HG03175 (cell line): ENCODE results near the gene MBD3L5.
"Not testable (repeated sequence)": the region's sequence is repeated elsewhere in the genome, so short reads cannot be mapped to it uniquely, and the experiment has no call there.

Experiments
- ATAC-seq: cut with Tn5 transposase; IDR thresholded peaks from one replicate; pipeline ENCODE4 v1.9.1; 2021; ENCODE audit warnings: mild to moderate bottlenecking, moderate library complexity; ENCODE audit not compliant: unreplicated experiment

The MBD3L5 gene

DNA sequence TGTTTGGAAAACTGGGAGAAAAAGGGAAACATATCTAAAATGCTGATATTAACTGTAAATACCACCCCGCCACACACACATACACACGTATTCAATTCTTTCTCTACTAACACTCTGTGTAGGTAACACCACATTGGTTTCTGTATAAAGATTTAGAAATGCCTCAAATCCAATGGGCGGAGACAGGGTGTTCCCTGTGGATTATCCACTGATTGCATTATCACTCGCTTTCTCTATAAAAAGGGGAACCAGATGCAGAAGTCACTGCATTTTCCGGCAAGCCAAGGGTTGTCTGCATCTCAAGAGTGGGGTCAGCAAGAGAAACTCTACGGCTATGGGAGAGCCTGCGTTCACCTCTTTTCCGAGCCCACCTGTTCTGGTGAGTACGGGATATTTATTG, at the start of gene MBD3L5:
Gene MBD3L5 (plus strand): TSS at position 301 of the 400 bp plus-strand sequence. CDS start 34 bp downstream, at position 335.
- ATAC-seq = not testable (repeated sequence)

DNA sequence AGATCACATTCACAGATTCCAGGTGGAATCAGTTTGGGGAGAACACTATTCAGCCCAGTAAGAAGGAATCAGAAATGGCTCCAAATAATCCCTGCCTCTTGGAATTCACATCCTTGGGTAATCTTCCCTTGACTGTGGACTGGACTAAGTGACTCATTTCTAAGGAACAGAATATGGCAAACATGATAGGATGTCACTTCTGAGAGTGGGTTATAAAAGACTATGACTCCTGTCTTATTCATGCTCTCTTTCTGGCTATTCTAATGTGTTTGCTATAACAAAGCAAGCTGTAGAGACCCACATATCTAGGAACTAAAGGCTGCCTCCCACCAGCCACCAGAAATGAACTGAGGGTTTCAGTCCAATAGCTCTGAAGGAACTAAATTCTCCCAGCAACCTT, 46.9 kb upstream of the MBD3L5 start:
- no peak for ATAC-seq

DNA sequence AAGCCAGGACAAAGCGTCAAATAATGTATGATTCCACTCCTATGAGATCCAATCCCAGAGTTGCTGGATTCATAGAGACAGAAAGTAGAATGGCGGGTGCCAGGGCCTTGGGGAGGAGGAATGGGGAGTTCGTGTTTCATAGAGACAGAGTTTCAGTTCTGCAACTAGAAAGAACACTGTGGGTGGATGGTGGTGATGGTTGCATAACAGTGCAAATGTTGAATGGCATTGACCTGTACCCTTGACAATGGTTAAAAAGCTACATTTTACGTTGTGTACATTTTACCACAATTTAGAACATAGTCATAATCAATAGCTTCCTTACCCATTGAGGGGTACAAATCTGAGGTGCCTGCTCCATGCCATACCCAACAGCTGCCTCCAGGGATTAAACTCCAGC, 42.5 kb upstream of the MBD3L5 start:
- ATAC-seq = no peak

DNA sequence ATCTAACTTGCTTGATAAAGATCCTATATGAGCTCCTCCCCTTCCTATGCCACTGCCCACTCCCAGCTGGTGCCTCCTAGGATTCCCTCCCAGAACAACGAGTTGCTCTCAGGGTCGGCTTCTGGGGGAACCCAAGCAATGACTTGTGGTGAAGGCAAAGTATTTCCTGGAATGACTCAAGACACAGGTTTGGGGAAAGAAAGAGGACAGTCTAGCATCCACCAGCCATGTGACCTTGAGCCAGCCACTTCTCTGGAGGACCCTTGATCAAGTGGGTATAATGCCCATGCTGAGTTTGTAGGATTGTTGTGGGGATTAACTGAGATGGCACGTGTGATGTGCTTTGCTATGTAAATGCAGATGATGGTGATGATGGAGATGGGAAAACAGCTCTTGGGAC, 42.1 kb upstream of the MBD3L5 start:
- no peak for ATAC-seq

DNA sequence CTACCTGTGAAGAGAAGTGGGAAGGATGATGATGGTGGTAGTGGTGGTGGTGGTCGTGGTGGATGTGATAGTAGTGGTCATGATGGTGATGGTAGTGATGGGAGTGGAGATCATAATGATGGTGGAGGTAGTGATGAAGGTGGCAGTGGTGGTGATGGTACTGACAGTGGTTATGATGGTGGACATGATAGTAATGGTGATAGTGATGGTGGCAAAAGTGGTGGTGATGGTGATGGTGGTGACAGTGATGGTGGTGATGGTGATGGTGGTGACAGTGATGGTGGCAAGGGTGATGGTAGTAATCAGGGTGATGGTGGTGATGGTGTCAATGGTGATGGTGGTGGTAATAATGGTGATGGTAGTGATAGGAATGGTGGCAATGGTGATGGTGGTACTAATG, 35.3 kb upstream of the MBD3L5 start:
- ATAC-seq = no peak

DNA sequence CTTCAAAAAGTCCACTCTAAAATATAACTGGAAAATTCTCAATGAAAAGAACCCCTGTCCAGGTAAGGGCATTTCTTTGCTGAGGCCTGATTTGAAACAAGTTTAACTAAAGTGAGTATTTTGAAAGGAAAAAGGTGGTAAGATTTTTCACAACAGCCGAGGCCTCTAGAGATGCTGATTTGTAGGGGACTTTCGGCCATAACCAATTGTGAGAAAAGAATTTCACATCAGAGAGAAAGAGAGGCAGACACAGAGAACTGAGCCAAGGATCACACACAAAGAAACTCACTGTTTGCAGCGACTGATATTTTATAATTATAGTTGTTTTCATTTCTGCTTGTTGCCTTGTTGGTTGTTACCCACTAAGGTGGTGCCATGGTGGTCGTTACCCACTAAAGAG, 33.6 kb upstream of the MBD3L5 start:
- ATAC-seq = no peak

DNA sequence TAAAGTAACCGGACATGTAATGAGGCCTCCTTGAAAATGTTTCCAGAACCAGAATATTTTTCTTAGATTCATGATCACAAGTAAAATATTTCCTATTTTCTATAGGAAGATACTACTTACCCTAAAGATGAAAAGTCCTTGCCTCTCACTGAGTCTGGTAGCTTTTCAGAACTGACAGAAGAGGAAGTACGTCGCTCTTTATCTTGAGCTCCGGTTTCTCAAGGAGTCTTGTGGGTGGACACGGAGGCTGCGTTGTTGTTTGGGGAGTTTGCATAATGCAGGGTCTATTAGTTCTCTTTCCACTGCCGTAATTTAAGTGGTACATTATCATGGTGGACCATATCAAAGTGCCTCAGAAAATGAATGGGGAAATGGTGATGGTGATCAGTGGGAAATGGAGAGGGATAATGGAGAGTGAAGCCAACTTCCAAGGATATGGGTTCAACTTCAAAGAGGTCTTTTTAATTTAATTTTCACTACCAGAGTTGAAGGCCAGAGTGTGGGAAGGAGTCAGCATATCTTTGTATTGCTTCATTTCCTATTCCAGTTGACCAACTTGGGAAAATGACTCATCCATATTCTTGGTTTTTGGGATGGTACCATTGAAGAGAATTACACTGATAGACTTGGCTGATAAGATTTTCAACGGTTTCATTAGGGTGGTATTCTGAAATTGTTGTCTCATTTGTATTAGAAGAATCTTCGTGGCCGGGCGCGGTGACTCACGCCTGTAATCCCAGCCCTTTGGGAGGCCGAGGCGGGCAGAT, 32.5 kb upstream of the MBD3L5 start:
- no peak for ATAC-seq

DNA sequence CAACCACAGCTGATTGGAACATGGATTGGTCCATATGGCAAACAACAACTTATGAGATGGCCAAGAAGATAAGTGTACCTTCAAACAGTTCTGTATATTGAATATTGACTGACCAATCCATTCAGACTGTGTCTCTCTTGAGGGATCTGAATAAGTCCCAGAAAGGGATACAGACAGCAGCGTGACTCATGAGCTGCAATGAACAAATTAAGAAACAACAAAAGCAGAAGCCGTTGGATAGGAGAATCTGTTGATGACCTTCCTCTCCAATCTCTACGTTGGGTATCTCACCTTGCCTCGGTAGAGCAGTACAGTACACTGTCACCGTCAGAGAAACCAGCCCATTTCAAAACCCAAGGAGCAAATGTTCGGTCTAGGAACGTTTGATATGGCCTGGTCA, 30.4 kb upstream of the MBD3L5 start:
- no peak for ATAC-seq

DNA sequence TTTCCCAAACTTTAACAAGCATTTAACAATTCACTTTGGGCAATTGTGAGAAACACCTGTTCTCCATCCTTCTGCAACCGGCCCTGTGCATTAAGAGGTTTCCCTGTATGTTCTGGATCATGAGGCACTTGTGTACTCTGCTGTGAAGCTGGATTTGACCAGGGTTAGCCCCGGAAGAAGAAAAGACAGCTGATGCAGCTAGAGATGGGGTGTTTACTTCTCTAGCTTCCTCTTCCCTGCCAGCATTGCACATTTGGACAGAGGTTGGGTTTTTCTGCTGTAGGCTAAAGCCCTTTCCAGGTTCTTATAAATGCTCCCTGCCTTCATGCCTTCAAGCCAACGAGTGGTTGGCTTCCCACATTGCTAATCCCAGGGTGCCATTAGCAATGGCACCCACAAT, 30.0 kb upstream of the MBD3L5 start:
- ATAC-seq = no peak

DNA sequence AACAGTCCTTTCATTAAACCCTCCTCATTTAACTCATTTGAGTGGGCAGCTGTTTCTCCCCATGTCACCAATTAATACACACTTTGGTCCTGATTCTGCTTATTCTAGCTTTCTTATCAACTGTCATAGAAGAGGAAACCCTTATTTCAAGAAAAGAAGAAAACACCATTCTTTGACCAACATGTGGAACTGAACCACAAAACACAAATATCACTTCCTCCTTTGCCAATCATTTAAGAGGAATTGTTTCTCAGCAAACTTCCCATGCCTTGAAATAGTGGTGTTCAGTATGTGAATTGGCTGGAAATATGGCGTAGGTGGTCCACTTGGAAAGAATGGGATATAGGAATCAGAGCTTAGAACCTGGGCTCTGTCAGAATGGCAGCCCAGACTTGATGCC, 29.6 kb upstream of the MBD3L5 start:
- no peak for ATAC-seq

DNA sequence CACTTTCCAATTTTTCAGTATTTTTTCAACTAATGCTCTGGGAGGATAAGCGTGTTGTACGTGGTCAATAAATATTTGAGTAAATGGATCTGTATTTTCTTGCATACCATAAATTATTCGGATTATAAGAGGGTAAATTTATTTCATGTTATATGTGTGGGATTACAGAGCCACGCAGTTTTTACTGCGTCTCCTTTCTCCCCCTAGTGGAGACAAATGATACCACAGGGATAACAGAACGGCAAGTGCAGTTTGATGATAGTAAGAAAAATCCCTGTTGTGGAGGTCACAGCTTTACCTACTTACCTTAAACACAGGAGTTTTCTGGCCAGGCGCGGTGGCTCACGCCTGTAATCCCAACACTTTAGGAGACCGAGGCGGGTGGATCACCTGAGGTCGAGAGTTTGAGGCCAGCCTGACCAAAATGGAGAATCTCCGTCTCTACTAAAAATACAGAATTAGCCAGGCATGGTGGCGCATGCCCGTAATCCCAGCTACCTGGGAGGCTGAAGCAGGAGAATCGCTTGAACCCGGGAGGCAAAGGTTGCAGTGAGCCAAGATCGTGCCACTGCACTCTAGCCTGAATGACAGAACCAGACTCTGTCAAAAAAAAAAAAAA, 26.0 kb upstream of the MBD3L5 start:
- ATAC-seq = no peak

DNA sequence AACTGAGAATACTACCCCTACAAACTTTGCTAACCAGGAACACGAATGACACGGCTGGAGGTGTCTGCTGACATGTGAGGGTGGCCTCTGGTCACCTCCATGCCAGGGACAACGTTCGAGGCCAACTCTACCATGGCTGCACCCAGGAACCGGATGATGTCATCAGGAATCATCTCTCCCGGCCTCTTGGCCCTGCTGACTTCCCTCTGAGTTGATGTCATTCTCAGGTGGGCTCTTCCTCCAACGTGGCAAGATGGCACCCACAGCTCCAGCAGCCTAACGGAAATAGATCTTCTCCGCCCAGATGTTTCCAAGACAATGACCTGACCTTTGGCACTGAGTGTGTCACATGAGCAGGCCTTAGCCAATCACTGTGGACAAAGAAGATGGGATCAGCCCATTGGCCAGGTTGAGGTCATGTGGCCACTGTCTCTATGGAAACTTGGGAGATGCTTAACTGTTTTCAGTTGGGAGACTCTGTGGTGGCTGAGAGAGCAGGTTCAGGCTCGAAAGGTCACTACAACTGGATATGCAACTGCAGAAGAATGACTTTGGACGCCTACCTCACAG, 24.2 kb upstream of the MBD3L5 start:
- no peak for ATAC-seq

DNA sequence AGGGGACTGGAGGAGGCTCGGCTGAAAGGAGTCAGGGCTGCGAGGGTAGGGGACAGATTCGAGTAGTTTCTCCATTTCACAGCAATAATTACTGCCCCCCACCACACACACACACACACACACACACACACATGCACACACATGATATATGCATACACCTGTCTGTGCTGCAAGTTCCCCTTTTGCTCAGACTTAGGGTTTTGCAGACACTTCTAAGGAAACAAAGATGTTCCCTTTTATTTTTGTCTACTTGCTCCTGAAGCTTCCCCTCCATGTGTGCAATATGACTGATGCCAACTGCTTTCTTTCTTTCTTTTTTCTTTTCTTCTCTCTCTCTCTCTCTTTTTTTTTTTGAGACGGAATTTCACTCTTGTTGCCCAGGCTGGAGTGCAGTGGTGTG, 22.5 kb upstream of the MBD3L5 start:
- ATAC-seq = no peak

DNA sequence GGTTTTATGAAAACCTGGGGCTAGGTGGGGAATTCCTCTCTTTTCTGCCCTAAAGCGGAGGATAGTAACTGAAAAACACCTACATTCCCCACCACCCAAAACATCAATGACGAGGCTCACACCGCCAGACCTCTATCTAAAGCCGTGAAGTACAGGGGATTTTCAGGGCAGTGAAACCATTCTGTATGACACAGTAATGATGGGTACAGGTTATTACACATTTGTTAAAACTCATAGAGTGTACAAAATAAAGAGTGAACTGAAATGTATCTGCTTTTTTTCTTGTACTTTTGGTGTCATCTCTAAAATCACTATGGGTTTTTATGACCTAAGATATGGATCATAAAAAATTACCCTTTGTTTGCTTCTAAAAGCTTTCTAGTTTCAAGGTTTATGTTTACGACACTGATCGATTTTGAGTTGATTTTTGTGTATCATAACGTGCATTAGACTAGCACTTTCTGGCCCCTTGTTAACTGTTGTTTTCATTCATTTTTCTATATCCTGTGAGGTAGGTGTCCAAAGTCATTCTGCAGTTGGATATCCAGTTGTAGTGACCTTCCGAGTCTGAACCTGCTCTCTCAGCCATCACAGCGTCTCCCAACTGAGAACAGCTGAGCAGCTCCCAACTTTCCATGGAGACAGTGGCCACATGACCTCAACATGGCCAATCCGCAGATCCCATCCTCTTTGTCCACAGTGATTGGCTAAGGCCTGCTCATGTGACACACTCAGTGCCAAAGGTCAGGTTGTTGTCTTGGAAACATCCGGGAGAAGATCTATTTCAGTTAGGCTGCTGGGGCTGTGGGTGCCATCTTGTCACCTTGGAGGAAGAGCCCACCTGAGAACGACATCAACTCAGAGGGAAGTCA, 19.4 kb upstream of the MBD3L5 start:
- ATAC-seq = no peak

DNA sequence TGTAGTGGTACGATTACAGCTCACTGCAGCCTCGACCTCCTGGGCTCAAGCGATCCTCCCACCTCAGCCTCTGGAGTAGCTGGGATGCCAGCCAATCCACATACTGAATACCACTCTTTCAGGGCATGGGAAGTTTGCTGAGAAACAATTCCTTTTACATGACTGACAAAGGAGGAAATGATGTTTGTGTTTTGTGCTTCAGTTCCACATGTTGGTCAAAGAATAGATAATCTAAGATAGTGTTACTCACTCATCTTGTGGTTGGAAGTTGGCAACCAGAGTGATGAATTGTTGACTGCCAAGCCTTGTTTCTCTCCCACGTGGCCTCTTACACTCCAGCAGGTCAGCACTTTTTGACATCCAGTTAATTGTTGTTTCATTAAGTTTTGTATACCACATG, 16.7 kb upstream of the MBD3L5 start:
- ATAC-seq = no peak

DNA sequence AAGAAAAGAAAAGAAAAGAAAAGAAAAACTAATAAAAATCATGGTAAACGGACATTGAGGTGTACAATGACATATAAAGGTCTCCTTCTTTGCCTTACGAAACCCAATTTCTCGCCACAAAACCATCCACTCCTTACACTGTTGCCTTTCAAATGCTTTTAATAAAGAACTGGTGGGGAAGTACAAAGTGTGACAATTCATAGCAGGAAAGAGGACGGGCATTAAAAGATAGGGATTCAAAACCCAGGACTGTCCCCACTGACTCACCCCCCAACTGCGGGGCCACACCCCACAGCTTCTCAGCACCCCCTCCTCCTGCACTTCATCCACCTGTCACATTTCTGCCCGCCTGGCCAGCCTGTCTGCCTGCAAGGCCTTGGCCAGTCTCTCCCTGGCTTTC, 11.6 kb upstream of the MBD3L5 start:
- ATAC-seq = no peak

DNA sequence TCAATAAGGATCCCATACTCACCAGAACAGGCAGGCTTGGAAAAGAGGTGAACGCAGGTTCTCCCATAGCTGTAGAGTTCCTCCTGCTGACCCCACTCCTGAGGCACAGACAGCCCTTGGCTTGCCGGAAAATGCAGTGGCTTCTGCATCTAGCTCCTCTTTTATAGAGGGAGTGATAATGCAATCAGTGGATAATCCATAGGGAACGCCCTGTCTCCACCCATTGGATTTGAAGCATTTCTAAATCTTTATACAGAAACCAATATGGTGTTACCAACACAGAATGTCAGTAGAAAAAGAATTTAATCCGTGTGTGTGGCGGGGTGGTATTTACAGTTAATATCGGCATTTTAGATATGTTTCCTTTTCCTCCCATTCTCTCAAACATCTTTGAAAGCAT, 9.0 kb upstream of the MBD3L5 start, which contains the start of gene MBD3L2B:
Gene MBD3L2B (minus strand): TSS at position 101 of the 400 bp plus-strand sequence. CDS start 34 bp downstream, at position 67.
- ATAC-seq = not testable (repeated sequence)

DNA sequence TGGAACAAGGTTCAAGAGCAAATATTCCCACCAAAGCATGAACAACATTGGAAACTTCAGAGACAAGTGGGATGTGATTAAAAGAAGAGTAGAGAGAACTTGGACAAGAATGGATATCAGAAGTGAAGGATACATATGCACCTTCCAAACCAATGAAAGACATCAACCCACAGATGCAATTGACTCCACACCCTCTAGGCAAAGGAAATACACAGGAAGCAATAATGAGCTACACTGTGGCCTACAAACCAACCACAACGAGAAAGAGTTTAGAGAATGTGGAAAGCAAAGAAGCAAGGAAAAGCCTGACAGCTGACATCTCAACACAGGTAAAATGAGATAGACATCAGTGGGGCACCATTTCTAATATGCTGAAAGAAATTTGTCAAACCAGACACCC, 1.6 kb upstream of the MBD3L5 start:
- ATAC-seq = not testable (repeated sequence)

DNA sequence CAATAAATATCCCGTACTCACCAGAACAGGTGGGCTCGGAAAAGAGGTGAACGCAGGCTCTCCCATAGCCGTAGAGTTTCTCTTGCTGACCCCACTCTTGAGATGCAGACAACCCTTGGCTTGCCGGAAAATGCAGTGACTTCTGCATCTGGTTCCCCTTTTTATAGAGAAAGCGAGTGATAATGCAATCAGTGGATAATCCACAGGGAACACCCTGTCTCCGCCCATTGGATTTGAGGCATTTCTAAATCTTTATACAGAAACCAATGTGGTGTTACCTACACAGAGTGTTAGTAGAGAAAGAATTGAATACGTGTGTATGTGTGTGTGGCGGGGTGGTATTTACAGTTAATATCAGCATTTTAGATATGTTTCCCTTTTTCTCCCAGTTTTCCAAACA, 9.7 kb downstream of the MBD3L5 start, which contains the start of gene MBD3L4:
Gene MBD3L4 (minus strand): TSS at position 101 of the 400 bp plus-strand sequence. CDS start 35 bp downstream, at position 66.
- ATAC-seq = not testable (repeated sequence)

DNA sequence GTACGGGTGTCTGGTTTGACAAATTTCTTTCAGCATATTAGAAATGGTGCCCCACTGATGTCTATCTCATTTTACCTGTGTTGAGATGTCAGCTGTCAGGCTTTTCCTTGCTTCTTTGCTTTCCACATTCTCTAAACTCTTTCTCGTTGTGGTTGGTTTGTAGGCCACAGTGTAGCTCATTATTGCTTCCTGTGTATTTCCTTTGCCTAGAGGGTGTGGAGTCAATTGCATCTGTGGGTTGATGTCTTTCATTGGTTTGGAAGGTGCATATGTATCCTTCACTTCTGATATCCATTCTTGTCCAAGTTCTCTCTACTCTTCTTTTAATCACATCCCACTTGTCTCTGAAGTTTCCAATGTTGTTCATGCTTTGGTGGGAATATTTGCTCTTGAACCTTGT, 11.2 kb downstream of the MBD3L5 start:
- ATAC-seq = not testable (repeated sequence)

DNA sequence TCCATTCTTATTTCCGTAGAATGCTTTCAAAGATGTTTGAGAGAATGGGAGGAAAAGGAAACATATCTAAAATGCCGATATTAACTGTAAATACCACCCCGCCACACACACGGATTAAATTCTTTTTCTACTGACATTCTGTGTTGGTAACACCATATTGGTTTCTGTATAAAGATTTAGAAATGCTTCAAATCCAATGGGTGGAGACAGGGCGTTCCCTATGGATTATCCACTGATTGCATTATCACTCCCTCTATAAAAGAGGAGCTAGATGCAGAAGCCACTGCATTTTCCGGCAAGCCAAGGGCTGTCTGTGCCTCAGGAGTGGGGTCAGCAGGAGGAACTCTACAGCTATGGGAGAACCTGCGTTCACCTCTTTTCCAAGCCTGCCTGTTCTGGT, 18.6 kb downstream of the MBD3L5 start, which contains the start of gene MBD3L2:
Gene MBD3L2 (plus strand): TSS at position 301 of the 400 bp plus-strand sequence. CDS start 53 bp downstream, at position 354.
- ATAC-seq = not testable (repeated sequence)
